RPMI8226 (cell line): ENCODE results near the gene CACNA2D1.

Experiments used
- DNase-seq: peaks from one replicate; pipeline ENCODE4 v3.0.0-alpha.2; 2015

CACNA2D1 gene

GRCh38 chr7:82211333-82211732 is 232.2 kb downstream of the CACNA2D1 start:
- DNase-seq: no peak

- no peak for DNase-seq
These were observed 233.0 kb downstream of the CACNA2D1 start for GRCh38 chr7:82210416-82211184.

- DNase-seq: no peak
These were observed 234.3 kb downstream of the CACNA2D1 start for GRCh38 chr7:82209179-82209747.

GRCh38 chr7:82204694-82205093 is 238.9 kb downstream of the CACNA2D1 start:
- no peak for DNase-seq

- DNase-seq: no peak
These were observed 240.6 kb downstream of the CACNA2D1 start for GRCh38 chr7:82202965-82203364.

- DNase-seq: no peak
These were observed 241.5 kb downstream of the CACNA2D1 start for GRCh38 chr7:82202107-82202506.

- no peak for DNase-seq
These were observed 243.0 kb downstream of the CACNA2D1 start for GRCh38 chr7:82200601-82201000.

- no peak for DNase-seq
These were observed 249.4 kb downstream of the CACNA2D1 start for GRCh38 chr7:82194016-82194643.

- DNase-seq: no peak
These were observed 254.9 kb downstream of the CACNA2D1 start for GRCh38 chr7:82188636-82189035.

GRCh38 chr7:82185443-82185842 is 258.1 kb downstream of the CACNA2D1 start:
- no peak for DNase-seq

GRCh38 chr7:82183634-82184033 is 259.9 kb downstream of the CACNA2D1 start:
- no peak for DNase-seq

- DNase-seq: no peak
These were observed 264.3 kb downstream of the CACNA2D1 start for GRCh38 chr7:82179311-82179710.

- no peak for DNase-seq
These were observed 268.3 kb downstream of the CACNA2D1 start for GRCh38 chr7:82175319-82175718.

GRCh38 chr7:82173400-82174021 is 270.1 kb downstream of the CACNA2D1 start:
- no peak for DNase-seq

GRCh38 chr7:82172881-82173280 is 270.7 kb downstream of the CACNA2D1 start:
- DNase-seq: no peak

GRCh38 chr7:82172017-82172416 is 271.6 kb downstream of the CACNA2D1 start:
- DNase-seq: no peak

GRCh38 chr7:82167558-82168314 is 275.8 kb downstream of the CACNA2D1 start:
- DNase-seq: no peak

GRCh38 chr7:82166260-82167015 is 277.1 kb downstream of the CACNA2D1 start:
- no peak for DNase-seq

- no peak for DNase-seq
These were observed 278.8 kb downstream of the CACNA2D1 start for GRCh38 chr7:82164813-82165212.

- no peak for DNase-seq
These were observed 279.2 kb downstream of the CACNA2D1 start for GRCh38 chr7:82164410-82164809.

GRCh38 chr7:82163586-82163985 is 280.0 kb downstream of the CACNA2D1 start:
- DNase-seq: no peak

GRCh38 chr7:82162289-82162688 is 281.3 kb downstream of the CACNA2D1 start:
- DNase-seq: no peak
